Measurements from ENCODE around the gene ELP2. TPM values are rescaled to one million over a fixed set of nuclear protein-coding genes. Genes with fewer than 3 reads are reported as not detected.

ELP2 gene
- total RNA-seq, 1 donor from 2014 or later, result 9.7 TPM

DNA sequence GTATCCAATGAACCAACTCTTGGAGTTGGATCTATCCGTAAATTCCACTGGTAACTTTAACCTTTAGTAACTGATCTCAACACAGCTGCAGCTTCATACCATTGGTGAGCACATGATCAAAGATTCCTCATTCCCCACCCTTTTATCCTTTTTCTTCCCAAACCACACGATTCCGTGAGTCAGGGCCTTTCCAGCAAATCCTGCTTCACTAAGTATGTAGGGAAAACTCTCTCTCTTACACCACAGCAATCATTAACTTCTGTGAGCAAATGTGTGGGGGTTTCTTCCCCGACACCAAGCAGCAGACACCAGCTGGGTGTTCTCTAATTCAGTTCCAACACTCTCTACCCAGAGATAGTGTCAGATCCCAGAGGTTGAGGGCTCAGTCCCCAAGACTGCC, 23.5 kb downstream of the ELP2 start:
- Histone ChIP-seq H3K4me3 (no peak overlapping the region), H3K4me1 (no peaks in the 10 kb centered on the region), H3K9me3 (no peaks in the 10 kb centered on the region), H3K36me3 (peaks cover 43 to 81% of the 10 kb centered on the region in 2 donors), H3K27ac (peak overlapping the region in 1 of 2 donors; percentile 41), H3K27me3 (no peaks in the 10 kb centered on the region)
- no peak for DNase-seq (ENCODE audit: low spot score in 2 of 2)
- TF ChIP-seq, protein P1, sequence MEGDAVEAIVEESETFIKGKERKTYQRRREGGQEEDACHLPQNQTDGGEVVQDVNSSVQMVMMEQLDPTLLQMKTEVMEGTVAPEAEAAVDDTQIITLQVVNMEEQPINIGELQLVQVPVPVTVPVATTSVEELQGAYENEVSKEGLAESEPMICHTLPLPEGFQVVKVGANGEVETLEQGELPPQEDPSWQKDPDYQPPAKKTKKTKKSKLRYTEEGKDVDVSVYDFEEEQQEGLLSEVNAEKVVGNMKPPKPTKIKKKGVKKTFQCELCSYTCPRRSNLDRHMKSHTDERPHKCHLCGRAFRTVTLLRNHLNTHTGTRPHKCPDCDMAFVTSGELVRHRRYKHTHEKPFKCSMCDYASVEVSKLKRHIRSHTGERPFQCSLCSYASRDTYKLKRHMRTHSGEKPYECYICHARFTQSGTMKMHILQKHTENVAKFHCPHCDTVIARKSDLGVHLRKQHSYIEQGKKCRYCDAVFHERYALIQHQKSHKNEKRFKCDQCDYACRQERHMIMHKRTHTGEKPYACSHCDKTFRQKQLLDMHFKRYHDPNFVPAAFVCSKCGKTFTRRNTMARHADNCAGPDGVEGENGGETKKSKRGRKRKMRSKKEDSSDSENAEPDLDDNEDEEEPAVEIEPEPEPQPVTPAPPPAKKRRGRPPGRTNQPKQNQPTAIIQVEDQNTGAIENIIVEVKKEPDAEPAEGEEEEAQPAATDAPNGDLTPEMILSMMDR (IDR thresholded peaks at IDR 0.05), result no peak
- intact Hi-C loops (cut with DNase I), result no loop called here

DNA sequence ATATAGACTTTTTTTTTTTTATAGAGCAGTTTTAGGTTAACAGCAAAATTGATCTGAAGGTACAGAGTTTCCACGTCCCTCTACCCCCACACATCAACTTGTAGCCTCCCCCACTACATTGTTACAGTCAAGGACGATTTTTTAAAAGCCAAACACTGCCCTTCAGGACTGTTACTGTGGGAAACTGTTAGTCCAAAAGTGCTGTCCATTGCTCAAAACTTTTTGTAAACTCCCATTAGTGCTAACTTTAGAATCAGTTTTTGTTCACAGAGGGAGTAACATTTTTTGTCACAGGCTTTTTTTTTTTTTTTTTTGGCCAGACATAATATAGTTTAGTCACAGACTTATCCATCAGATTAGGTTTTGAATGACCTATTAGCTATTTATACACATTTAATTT, 24.1 kb downstream of the ELP2 start:
- intact Hi-C loops (cut with DNase I), result no loop called here
- DNase-seq (ENCODE audit: low spot score in 2 of 2), result no peak

DNA sequence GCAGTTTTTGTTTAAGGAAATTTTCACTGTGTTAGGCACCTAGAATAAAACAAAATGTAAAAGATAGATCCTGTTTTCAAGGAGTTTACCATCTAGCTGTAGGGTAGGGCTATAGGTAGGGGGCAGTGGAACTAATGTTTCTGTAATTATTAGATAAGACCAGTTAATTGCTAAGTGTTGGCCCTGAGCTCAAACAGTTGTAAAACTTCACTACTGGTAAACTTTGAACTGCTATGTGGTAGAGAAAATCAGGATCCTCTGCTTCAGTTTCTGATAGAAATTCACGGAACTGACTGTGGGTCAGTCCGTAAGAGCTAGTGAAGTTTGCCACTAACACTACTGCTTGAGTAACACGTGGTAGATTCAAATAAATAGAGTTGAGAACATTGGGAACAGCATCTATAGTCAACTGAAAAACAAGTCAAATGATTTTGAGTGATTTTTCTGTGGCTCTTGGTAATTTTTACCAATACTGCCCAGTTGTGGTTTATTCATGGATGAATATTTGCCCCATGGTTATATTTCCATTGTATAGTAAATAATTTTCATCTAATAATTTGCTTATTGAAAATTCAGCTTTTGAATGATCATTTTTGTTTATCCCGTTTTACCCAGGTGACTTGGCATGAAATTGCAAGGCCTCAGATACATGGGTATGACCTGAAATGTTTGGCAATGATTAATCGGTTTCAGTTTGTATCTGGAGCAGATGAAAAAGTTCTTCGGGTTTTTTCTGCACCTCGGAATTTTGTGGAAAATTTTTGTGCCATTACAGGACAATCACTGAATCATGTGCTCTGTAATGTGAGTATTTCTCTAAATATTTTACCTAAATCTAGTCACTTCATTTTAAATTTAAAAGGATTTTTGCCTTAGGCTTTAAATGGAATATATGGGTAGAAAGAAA, 26.4 kb downstream of the ELP2 start:
- Histone ChIP-seq H3K36me3 (peaks cover 50 to 84% of the 10 kb centered on the region in 2 donors), H3K4me3 (no peak overlapping the region), H3K4me1 (no peaks in the 10 kb centered on the region), H3K9me3 (no peaks in the 10 kb centered on the region), H3K27me3 (no peaks in the 10 kb centered on the region), H3K27ac (no peak overlapping the region)
- TF ChIP-seq, protein P1 (IDR thresholded peaks at IDR 0.05), result no peak
- intact Hi-C loops (cut with DNase I), result no loop called here
- DNase-seq (ENCODE audit: low spot score in 2 of 2), result no peak

More for the DNA sequence above, 24.1 kb downstream of the ELP2 start:
- Histone ChIP-seq H3K27me3 (no peaks in the 10 kb centered on the region), H3K4me3 (no peak overlapping the region), H3K27ac (peak overlapping the region in 1 of 2 donors; percentile 45), H3K9me3 (no peaks in the 10 kb centered on the region), H3K4me1 (no peaks in the 10 kb centered on the region), H3K36me3 (peaks cover 39 to 81% of the 10 kb centered on the region in 2 donors)
- TF ChIP-seq, protein P1 (IDR thresholded peaks at IDR 0.05), result no peak

DNA sequence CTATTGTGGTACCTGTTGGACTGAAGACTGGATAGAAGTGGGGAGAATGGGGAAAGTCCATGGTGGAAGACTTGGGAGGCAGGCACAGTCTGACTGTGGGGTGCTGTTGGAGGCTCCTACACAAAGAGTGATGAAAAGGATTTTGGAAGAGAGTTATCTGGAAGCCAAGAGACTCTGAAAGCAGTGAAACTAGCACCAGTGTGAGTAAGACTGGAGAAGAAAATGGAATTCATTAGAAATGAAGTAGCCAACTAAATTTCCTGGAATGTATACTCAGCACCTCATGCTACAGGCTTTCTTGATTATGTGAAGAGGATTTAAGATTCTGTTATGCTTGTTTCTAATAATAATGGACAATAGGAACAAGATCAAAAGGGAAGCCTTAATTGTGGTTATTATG, 27.7 kb downstream of the ELP2 start:
- DNase-seq (ENCODE audit: low spot score in 2 of 2), result no peak
- Histone ChIP-seq H3K9me3 (no peaks in the 10 kb centered on the region), H3K27me3 (no peaks in the 10 kb centered on the region), H3K27ac (no peak overlapping the region), H3K4me3 (no peak overlapping the region), H3K36me3 (peaks cover 53 to 85% of the 10 kb centered on the region in 2 donors), H3K4me1 (no peaks in the 10 kb centered on the region)
- TF ChIP-seq, protein P1 (IDR thresholded peaks at IDR 0.05), result no peak
- intact Hi-C loops (cut with DNase I), result no loop called here

DNA sequence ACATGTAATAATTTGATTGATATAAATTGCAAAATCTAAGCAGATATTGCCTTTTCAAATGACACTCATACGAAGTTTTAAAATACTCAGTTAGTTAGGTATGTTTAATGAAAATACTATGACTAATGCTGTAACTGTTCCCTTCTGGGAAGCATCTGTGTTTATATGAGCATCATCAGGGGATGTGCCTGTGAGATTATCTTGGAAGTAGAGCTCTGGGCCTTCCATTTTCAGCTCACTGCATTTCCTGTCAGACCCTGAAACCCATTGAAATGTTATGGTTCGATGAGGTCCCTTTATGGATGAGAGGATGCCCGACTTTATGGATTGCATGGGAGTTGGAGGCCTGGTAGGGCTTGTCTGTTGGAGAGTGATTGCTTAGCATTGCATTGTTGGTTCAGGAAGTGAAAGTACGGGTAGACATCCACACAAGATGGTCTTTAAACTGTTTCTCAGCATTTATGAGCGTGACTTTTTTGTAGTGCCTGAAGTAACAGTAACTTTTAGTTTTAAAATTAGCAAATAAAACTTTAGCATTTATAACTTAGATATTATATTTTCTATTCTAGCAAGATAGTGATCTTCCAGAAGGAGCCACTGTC, 28.7 kb downstream of the ELP2 start:
- Histone ChIP-seq H3K36me3 (peaks cover 53 to 86% of the 10 kb centered on the region in 2 donors), H3K27me3 (no peaks in the 10 kb centered on the region), H3K27ac (no peak overlapping the region), H3K4me1 (no peaks in the 10 kb centered on the region), H3K9me3 (no peaks in the 10 kb centered on the region), H3K4me3 (no peak overlapping the region)
- DNase-seq (ENCODE audit: low spot score in 2 of 2), result no peak
- TF ChIP-seq, protein P1 (IDR thresholded peaks at IDR 0.05), result no peak
- intact Hi-C loops (cut with DNase I), result no loop called here
